ENCODE measurements around the gene ACBD5.

- TF ChIP-seq GATA2 (IDR thresholded peaks at IDR 0.05; ENCODE audit: low read depth, low read length) (no peak), GATA3 (IDR thresholded peaks at IDR 0.05; ENCODE audit: low read depth, low read length) (no peak)
Measured at GRCh38 chr10:27157150-27157549, 83.4 kb downstream of the ACBD5 start.

Data from SH-SY5Y (cell line).